CD4-positive, alpha-beta T cell treated with Interleukin-17A for 4 hours (primary cell): ENCODE data around the gene CCDC138.

Experiments used
- DNase-seq: peaks from one replicate; pipeline ENCODE4 v3.0.0-alpha.2; 2020; ENCODE audit warnings: mixed read lengths

The CCDC138 gene

DNA sequence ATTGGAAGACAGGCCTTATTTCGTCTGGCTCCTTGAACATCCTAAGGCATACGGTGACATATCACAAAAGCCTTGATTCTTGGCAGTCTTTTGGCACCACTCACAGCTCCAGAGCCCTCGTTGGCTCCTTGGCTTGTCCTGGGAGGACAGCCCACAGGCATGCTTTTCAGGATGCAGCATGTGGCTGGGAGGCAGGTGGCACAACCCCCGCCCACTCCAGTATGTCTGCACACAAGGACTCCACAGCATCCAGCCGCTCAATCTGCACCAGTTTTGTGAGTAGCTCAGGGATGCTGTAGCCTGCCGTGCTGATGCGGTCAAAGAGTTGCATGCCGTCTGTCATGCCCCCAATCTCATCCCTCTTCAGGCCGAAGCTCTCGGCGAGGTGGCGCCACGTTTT is 110.2 kb downstream of the CCDC138 start:
- DNase-seq, result no peak

DNA sequence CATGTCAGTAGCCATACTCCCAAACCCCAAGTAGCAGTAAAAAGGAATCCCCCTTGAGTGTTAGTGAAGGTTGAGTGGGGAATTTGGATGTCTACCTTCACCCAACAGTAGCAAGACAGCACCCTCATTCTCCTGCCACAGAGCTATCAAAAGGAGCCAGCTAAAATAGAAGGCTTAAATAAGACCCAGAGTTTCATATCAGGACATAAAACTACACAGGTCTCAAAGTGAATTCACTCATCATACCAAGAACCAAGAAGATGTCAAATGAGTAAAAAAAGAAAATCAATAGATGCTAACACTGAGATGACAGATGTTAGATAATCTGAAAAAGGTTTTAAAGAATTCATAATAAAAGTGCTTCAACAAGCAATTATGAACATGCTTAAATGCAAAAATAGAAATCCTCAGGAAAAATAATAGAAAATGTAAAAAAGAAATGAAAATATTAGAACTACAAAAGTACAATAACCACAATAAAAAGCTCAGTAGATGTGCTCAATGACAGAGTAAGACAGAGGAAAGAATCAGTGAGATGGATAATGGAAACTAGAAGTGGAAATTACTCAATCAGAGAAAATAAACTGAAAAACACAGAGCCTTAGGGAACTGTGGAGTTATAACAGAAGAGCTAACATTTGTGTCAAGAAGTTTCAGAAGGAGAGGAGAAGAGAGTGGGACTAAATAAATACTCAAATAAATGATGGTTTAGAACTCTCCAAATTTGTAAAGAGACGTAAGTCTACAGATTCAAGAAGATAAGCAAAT is 111.9 kb downstream of the CCDC138 start:
- DNase-seq, result no peak

DNA sequence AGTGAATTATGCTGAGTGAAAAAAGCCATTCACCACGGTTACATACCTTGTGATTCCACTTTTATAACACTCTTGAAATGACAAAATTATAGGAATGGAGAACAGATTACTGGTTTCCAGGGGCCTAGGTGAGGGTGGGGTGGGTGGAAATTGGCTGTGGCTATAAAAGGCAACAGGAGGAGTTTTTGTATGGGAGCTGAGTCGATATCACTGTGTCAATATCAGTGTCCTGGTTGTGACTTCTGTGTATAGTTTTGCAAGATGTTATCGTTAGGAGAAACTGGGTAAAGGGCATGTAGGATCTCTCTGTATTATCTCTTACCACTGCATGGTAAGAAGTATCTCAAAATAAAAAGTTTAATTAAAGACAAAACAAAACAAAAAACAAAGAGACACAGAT is 118.1 kb downstream of the CCDC138 start:
- no peak for DNase-seq

DNA sequence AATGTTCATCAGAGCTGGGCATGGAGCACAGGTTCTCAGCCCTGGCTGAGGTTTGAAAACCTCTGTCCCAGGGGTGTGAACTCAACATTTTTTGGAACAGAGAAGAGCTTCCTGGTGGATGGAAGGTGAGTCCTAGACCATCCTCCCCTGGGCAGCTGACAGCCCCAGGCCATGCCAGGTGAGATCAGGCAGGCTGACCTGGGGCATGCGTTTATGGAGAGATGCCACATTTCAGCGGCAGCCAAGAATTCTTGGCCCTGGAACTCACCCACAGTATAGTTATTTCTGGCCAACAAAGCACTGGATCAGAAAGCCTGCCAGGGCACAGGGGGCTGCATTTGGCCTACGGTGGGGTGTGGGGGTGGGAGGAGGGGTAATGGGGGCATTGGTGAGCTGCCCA is 118.6 kb downstream of the CCDC138 start:
- no peak for DNase-seq

DNA sequence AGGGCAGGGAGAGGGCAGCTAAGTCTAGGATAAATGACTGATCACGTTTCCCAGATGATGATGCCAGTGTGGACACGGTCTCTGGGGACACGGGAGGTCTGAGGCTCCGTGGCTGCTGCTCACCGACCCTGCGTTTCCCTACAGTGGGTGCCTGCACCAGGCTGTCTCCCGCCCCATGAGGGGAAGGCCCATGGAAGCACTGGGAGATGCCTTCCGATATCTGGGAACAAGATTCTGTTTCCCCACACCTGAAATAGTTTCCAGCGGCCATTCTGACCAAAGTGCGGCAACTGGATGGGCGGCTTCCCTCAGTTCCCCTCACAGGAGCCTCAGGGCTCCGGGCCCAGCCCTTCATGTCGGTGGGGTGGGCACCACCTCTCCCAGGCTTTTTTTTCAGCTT is 119.3 kb downstream of the CCDC138 start:
- no peak for DNase-seq

DNA sequence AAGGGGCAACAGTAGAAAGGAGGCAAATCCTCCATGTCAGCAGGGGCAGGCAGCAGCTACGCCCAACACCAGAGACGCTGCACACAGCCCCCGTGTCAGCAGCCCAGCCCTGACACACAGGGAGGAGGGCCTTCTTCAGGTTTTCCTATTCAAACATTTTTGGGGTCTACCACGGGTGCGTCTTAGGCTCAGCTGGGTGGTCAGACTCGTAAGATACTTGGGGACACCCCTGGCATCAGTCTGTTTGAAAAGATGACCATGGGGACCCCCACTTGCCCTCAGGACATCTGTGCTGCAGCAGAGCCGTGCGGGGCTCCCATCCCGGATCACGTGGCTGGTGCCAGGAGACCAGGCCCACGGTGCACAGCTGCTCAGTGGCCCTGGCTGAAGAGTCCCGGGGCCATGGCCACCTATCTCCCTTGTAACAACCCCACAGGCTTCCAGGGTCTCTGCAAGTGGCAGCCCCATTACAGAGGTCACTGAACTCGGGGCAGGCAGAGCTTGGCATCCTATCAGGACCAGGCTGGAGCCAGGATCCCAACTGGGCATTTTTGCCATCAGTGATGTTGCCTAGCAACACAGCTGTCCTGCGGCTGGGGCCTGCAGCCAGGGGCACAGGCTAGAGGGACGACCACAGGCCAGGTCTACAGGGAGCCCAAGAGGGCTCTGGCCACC is 120.0 kb downstream of the CCDC138 start:
- DNase-seq, result no peak

DNA sequence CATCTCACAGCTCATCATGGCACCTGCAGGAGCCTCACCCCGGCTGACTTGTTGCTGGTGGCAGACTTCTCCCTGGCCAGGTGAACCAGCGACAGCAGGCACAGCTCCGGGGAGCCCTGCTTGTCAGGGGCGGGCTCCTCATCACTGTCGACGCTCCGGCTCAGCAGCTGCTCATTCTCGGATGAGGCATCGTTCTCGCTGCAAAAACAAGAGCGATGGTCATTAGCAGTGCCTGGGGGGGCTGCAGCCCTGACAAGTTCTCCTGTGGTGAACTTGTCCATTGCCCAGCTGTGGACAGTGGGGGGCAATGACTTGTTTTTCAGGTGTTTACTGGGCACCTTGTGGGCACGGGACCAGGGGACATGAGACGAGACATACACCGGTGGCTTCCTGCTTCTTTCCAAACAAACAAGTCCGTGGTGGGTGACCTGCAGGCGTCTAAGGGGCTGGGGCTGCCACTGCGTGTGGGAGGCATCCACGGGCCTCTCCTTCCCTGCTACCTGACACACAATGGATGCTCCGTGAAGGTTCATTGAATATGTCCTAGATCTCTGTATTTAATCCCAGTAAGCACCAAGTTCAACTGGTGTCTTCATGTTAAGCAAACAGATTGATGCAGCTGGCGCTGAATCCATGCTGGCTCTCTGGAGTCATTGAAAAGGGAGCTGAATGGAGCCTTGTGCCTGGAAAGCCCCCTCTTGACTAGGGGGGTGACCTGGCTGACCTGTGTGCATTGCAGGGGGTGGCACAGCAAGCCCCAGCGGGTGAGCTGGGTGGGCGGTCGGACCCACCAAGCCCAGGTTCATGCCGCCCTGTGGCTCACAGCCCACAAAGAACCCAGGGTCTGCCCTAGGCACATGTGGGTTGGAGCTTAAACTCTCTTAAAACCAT is 121.5 kb downstream of the CCDC138 start:
- DNase-seq, result no peak

DNA sequence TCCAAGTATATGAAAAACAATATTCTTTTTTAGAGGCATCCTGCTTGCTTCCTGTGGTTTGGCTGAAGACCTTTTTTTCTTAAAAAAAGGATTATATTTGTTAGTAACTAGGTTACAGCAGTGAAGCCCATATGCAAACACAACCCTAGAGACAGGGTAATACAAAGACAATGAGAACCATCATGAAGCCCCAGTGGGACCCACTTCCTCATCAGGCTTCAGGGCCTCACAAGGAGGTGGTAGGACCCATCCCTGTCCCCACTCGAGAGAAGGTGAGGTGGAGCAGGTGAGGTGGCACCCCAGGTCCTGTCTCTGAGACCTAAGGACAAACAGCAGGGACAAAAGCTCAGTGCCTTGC is 122.1 kb downstream of the CCDC138 start:
- no peak for DNase-seq

DNA sequence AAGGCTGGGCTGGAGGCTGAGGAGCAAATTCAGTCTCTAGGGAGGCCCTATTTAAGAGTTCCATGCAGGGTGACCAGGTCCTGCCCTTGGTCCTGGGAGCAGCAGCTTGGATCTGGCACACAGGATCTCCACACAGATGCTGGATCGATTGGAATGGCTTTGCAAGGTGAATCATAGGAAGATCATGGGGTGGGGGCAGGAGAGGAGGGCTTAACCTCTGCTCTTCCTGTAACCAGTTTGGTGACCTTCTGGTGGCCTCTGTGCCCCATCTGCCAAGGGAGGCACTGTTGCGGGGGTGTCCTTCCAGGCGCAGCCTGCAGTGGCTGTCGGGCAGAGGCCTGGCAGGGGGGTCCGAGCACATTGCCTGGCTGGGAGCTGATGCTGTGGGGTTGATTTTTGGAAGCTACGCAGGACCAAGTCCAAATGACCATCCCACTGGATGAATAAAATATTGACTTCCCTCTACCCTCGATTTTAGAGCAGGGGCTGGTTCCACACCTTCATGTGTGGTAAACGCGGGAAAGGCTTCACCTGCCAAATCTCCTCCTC is 122.8 kb downstream of the CCDC138 start:
- no peak for DNase-seq

DNA sequence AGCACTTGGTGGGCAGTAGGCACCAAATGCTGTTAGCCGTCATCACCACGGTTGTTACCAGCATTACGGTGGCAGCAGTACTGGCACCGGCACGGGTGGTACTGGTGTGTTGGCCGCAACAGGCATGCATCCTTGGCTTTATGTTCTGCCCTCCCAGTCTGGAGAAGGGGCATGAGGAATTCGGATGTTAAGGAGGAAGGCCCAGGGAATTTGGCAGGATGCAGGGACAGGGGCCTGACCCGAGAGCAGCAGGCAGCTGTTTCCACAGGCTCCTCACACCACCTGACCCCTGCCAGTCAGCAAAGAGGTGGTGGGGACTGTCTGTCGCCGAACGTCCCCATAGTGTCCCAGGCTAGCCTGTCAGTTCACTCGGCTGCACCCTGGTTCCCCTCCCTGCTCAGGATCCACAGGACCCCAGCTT is 123.5 kb downstream of the CCDC138 start:
- no peak for DNase-seq

DNA sequence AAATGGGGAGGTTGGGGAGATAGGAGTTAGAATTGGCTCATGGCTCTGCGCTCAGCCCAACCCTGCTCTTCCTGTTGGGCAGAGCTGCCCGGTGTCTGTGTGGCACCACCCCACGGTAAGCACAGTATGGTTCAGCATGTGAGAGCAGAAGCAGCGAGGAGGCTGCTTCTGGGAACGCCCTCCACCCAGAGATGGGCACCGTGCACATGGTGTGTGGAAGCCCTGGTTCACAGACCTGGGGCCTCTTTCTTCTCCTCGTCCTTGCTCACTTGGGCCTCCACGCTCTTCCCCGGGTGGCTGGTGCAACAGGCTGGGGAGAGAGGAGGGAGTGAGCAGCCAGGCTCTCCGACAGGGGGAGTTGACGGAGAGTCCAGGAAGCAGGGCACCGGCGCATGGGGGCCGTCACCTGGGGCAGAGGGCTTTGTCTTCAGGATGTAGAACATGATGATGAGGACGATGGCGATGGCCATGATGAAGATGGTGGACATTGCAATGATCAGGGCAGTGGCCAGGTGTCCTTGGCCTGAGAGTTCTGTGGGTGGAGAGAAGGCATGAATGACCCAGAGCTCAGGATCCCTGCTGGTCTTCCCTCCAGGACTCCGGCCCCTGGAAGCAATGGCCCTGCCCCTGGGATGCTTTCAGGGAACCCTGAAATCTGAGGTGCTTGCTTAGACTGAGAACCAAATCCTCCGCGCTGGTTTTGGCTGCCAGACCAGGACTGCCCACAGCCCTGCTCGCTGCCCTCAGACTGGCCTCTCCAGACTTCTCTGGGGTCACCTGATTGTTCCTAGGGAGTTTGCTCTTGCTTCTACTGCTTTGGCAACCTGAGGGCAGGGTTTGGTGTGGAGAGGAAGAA is 124.2 kb downstream of the CCDC138 start:
- no peak for DNase-seq

DNA sequence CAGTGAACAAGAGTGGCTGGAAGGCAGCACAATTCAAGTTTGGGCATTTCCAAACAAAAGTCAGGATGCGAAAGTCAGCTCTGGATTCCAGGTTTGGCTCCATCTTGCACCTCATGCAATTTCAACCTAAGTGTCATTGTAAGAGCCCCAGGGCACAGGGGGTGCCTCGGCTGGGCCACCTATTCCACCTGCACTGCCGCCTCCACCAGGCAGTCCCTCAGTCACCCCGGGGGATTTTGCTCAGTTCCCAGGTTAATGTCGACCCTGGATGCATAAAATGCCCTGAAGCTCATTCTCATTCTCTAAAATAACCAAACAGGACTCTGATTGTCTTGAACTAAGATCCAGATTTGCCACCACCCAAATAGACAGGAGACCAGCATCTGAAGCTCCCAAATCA is 124.8 kb downstream of the CCDC138 start:
- DNase-seq, result no peak

DNA sequence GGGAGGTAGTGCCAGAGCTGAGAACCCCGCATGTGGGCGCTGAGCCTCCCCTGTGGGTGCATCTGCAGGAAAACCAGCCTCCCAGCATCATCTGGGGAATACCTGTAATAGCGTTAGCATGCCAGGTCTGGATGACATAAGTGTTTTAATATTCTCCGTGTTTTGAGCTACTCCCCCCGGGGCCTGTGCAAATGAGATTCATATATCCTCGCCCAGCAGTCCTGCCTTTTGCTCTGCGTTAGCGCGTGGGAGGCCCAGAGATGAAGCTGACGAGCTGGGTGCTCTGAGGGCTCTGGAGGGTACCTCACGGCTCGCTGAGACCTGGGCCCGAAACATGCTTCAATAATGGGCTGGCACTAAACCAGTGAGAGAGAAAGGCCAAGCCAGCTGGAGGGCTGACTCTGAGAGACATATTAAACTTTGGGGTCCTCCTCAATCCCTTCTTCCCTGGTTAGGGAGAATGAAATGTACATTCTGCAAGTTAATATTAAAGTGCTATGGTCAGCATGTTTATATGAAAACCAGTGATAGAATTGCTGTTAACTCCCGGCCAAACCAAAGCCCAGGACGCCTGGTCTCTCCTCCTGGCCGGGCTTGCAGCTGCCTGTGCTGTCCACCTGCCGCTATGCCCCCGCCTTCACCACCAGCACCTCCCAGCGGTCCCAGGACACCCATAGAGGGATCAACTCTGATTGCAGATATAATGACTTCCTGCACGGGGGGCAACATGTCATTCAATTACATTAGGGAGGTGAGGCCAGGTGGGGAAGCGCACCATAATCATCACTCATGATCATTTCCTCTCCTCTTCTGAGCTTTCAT is 125.4 kb downstream of the CCDC138 start:
- DNase-seq, result no peak

DNA sequence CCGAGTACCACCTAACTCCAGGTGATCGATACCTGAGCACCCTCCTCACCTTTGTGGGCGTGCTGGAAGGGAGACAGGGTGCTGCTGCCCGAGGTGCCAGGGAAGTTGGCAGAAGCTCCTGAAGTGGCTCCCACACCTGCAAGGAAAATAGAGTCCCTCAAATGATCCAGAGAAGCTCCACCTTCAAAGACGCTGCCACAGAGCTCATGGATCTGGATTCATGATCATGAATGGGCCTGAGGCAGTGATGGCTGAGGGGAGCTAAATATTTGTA is 126.0 kb downstream of the CCDC138 start:
- DNase-seq, result no peak

DNA sequence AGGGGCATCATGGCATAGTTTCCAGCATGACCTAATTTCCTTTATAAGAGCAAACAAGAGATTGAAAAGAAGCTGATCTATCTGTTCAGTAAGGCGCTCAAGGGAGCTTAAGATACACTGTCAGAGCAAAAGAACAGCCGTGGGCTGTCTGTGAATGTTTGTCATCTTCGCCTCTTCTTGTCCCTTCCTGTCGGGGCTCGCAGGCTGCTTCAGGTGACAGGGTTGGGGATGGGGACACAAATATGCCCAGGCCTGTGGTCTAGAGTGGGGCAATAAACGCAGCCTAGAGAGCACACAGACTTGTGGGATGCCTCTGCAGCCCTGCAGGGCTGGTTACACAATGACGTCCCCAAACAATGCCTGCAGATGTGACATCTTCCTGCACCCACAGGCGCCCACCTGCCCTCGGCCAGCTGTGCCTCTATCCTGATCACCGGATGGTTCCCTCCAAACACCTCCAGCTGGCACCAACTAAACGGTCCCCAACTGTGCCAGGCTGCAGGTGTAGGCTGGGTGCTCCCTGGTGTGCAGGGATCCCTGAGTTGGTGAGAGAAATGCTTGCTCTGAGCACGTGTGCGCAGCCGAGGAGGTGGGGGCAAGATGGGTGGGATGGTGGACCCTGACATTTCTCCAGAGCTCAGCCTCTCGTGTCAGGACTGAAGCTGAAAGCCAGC is 129.7 kb downstream of the CCDC138 start:
- no peak for DNase-seq

DNA sequence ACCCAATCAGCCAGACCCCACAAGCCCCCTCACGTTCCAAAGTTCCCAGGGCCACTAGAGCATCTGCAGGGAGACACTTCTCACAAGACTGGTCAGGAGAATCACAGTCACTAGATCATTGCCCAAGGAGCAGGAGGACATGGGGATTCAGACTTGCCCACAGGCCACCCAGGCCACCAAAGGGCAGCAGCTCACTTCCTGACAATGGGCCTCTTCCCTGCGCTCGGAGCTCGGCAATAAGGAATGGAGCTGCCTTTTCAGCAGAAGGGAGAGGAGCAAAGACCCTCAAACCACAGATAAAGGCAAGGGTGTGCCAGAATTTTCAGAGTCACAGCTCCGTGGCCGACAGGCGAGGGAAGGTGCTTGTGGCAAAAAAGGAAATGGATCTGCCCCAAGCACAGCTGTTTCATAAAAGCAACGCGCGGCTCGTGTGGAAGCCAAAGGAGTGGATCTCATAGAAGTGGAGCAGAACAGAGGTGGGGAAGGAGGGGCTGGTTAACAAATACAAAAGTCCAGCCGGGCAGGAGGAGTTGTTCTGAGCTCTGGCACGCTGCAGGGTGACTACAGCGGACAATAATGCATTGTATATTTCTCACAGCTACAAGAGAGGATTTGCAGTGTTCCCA is 130.3 kb downstream of the CCDC138 start:
- DNase-seq, result no peak

DNA sequence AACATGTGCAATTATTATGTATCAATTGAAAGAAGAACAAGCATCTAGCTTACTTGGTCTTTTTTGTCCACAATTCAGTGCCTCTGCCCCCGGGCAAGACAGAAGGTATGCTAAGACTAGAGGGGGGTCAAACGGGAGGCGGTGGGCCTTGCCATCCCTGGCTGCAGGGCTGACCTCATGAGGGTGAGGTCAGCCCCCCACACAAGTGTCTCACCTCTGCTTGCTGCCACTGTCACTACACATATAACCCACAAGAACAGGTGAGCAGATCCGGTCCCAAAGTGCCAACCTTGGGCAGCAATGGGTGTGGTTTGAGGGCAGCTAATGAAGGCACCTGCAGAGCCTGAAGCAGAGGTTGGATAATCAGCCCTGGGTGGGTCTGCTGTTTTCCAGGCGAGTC is 131.0 kb downstream of the CCDC138 start:
- DNase-seq, result no peak

DNA sequence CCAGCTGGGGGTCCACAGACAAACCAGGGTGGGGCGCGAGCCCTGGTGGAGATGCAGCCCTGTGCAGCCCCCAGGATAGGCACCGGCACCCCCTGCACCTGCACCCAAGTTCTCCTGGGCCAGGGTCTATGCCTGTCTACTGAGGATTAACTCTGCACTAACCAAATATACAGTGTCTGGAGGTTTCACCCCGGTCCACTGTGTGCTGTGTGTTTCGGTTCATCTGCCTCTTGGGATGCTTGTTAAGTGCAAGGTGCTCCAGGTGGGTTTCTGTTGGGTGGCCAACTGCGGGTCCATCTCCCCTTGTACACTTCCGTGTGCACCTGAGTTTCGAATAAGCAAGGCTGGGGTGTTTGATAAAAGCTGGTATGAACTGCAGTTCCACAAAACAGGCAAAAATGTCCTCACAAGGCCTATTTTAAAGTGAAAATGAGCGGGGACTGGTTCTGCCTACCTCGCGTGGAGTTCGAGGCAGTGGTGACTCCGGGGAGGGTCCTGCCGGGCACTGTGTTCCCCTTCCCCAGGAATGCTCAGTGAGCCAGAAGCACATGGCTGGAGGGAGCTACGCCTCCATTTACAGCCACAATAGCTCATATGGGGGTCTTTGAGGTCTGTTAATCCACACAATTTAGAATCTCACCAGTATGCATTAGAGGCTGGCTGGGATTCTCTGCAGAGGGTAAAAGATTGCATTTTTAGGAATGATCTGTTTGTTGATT is 131.7 kb downstream of the CCDC138 start:
- DNase-seq, result no peak

DNA sequence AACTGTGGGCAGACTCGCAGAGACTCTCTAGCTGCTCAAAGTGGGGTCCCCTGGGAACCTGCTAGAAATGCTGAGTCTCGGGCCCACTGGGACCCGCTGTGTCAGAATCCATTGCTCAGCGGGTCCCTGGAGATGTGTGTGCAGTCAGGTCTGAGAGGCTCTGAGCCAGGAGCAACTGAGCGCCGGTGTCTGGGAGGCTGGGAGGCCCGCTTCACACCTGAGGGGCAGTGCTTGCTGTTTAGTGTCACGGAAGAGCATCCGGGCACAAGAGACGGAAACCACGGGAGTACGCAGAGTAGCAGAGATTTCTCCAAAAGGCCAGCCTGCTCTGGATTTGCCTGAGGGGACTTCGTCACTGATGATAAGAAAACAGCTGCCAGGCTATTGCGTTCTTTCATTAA is 132.4 kb downstream of the CCDC138 start:
- no peak for DNase-seq
